Effector memory CD8-positive, alpha-beta T cell (primary cell): Measurements from ENCODE around the gene HAUS3.

Source experiments
- ATAC-seq: fragments of 150-1000 bp; cut with Tn5 transposase; replicated peaks from 2 replicates; pipeline ENCODE4 v1.10.0; 2021; ENCODE audit warnings: mild to moderate bottlenecking, moderate library complexity
- DNase-seq, 3 experiments: peaks; one replicate each; pipeline ENCODE4 v3.0.0; 2021
- H3K27ac Mint-ChIP-seq, 2 donors: one replicate each; pipeline ENCODE4 v1.8.0; 2022; ENCODE audit warnings: mild to moderate bottlenecking in 2 of 2, mixed read lengths in 2 of 2, moderate library complexity in 2 of 2
- H3K27me3 Mint-ChIP-seq, 2 donors: one replicate each; pipeline ENCODE4 v1.8.0; 2022; ENCODE audit warnings: mixed read lengths in 2 of 2
- H3K36me3 Mint-ChIP-seq: one replicate; pipeline ENCODE4 v1.8.0; 2022; ENCODE audit warnings: mild to moderate bottlenecking, moderate library complexity, mixed read lengths; ENCODE audit not compliant: insufficient read depth
- H3K4me1 Mint-ChIP-seq, 2 donors: one replicate each; pipeline ENCODE4 v1.8.0; 2022; ENCODE audit warnings: low read depth in 2 of 2, mixed read lengths in 2 of 2
- H3K4me3 Mint-ChIP-seq, 2 donors: one replicate each; pipeline ENCODE4 v1.8.0; 2022; ENCODE audit warnings: mild to moderate bottlenecking in 2 of 2, mixed read lengths in 2 of 2, moderate library complexity in 2 of 2
- H3K9me3 Mint-ChIP-seq, 2 donors: one replicate each; pipeline ENCODE4 v1.8.0; 2022; ENCODE audit warnings: mixed read lengths in 2 of 2

HAUS3 gene

GRCh38 chr4:2248821-2249261 is 6.9 kb upstream of the HAUS3 start:
- DNase-seq (peak in 1 of 3 experiments; percentile 2), ATAC-seq (no peak)
- H3K9me3 Mint-ChIP-seq, result no peaks in the 10 kb centered on the region
- peaks cover 84% of the 10 kb centered on the region for H3K36me3 Mint-ChIP-seq
- H3K4me1 Mint-ChIP-seq, result peaks cover 2 to 8% of the 10 kb centered on the region in 2 donors
- peak overlapping the region; percentile 22 to 59 for H3K27ac Mint-ChIP-seq
- no peaks in the 10 kb centered on the region for H3K27me3 Mint-ChIP-seq
- H3K4me3 Mint-ChIP-seq, result no peak overlapping the region

- ATAC-seq (peak; percentile 2), DNase-seq (peak in 1 of 3 experiments; percentile 5)
- H3K36me3 Mint-ChIP-seq, result peaks cover 78% of the 10 kb centered on the region
- H3K27me3 Mint-ChIP-seq, result no peaks in the 10 kb centered on the region
- peak overlapping the region; percentile 22 to 59 for H3K27ac Mint-ChIP-seq
- peak overlapping the region in 1 of 2 donors; percentile 11 for H3K4me3 Mint-ChIP-seq
- H3K9me3 Mint-ChIP-seq, result no peaks in the 10 kb centered on the region
- peaks cover 8 to 13% of the 10 kb centered on the region in 2 donors for H3K4me1 Mint-ChIP-seq
These were observed 6.3 kb upstream of the HAUS3 start for GRCh38 chr4:2248044-2248780.

GRCh38 chr4:2247128-2248043 is 5.5 kb upstream of the HAUS3 start:
- Mint-ChIP-seq H3K27me3 (no peaks in the 10 kb centered on the region), H3K9me3 (no peaks in the 10 kb centered on the region), H3K36me3 (peaks cover 72% of the 10 kb centered on the region), H3K4me3 (peak overlapping the region in 1 of 2 donors; percentile 11), H3K27ac (peak overlapping the region in 1 of 2 donors; percentile 59), H3K4me1 (peaks cover 11 to 14% of the 10 kb centered on the region in 2 donors)
- DNase-seq (peak in 1 of 3 experiments; percentile 1), ATAC-seq (no peak)

- ATAC-seq (no peak), DNase-seq (no peak)
- Mint-ChIP-seq H3K4me1 (peaks cover 14 to 17% of the 10 kb centered on the region in 2 donors), H3K27me3 (no peaks in the 10 kb centered on the region), H3K9me3 (no peaks in the 10 kb centered on the region), H3K27ac (peak overlapping the region; percentile 59 to 67), H3K4me3 (no peak overlapping the region), H3K36me3 (peaks cover 72% of the 10 kb centered on the region)
These were observed 4.6 kb upstream of the HAUS3 start for GRCh38 chr4:2246384-2247127.

- Mint-ChIP-seq H3K4me1 (peaks cover 19 to 20% of the 10 kb centered on the region in 2 donors), H3K27ac (peak overlapping the region; percentile 59 to 71)
These were observed 3.9 kb upstream of the HAUS3 start for GRCh38 chr4:2245787-2246275.

GRCh38 chr4:2245057-2245786 is 3.3 kb upstream of the HAUS3 start:
- DNase-seq (no peak), ATAC-seq (no peak)
- H3K4me3 Mint-ChIP-seq, result no peak overlapping the region
- peak overlapping the region; percentile 59 to 71 for H3K27ac Mint-ChIP-seq
- peaks cover 25 to 26% of the 10 kb centered on the region in 2 donors for H3K4me1 Mint-ChIP-seq
- H3K36me3 Mint-ChIP-seq, result peaks cover 72% of the 10 kb centered on the region
- no peaks in the 10 kb centered on the region for H3K9me3 Mint-ChIP-seq
- H3K27me3 Mint-ChIP-seq, result no peaks in the 10 kb centered on the region

More at GRCh38 chr4:2245787-2246275, 3.9 kb upstream of the HAUS3 start:
- no peaks in the 10 kb centered on the region for H3K27me3 Mint-ChIP-seq
- H3K4me3 Mint-ChIP-seq, result no peak overlapping the region
- no peaks in the 10 kb centered on the region for H3K9me3 Mint-ChIP-seq
- DNase-seq (no peak), ATAC-seq (no peak)
- H3K36me3 Mint-ChIP-seq, result peaks cover 72% of the 10 kb centered on the region

- Mint-ChIP-seq H3K27ac (peak overlapping the region; percentile 59 to 71), H3K9me3 (no peaks in the 10 kb centered on the region), H3K36me3 (peaks cover 63% of the 10 kb centered on the region), H3K4me3 (no peak overlapping the region), H3K27me3 (no peaks in the 10 kb centered on the region), H3K4me1 (peaks cover 32 to 36% of the 10 kb centered on the region in 2 donors)
- ATAC-seq (no peak), DNase-seq (no peak)
These were observed 1.9 kb upstream of the HAUS3 start for GRCh38 chr4:2243681-2244380.

- Mint-ChIP-seq H3K36me3 (peaks cover 53% of the 10 kb centered on the region), H3K4me3 (peak overlapping the region; percentile 89 to 93), H3K27me3 (no peaks in the 10 kb centered on the region), H3K9me3 (no peaks in the 10 kb centered on the region), H3K4me1 (peaks cover 40 to 54% of the 10 kb centered on the region in 2 donors), H3K27ac (peak overlapping the region; percentile 95 to 97)
- ATAC-seq (peak; percentile 16), DNase-seq (no peak)
These were observed 918 bp downstream of the HAUS3 start for GRCh38 chr4:2241003-2241402.

- ATAC-seq (no peak), DNase-seq (no peak)
- Mint-ChIP-seq H3K9me3 (no peaks in the 10 kb centered on the region), H3K27me3 (no peaks in the 10 kb centered on the region), H3K36me3 (peaks cover 70% of the 10 kb centered on the region), H3K4me3 (peak overlapping the region; percentile 12 to 51), H3K4me1 (peaks cover 32 to 63% of the 10 kb centered on the region in 2 donors), H3K27ac (peak overlapping the region; percentile 53 to 77)
These were observed 4.8 kb downstream of the HAUS3 start for GRCh38 chr4:2236944-2237666.

- no peaks in the 10 kb centered on the region for H3K9me3 Mint-ChIP-seq
- no peak for ATAC-seq
- H3K27ac Mint-ChIP-seq, result no peak overlapping the region
- peaks cover 6 to 28% of the 10 kb centered on the region in 2 donors for H3K4me1 Mint-ChIP-seq
- H3K36me3 Mint-ChIP-seq, result peaks cover 59% of the 10 kb centered on the region
- H3K27me3 Mint-ChIP-seq, result no peaks in the 10 kb centered on the region
- H3K4me3 Mint-ChIP-seq, result no peak overlapping the region
- no peak for DNase-seq
These were observed 10.8 kb downstream of the HAUS3 start for GRCh38 chr4:2231082-2231481.

GRCh38 chr4:2226261-2226660 is 15.7 kb downstream of the HAUS3 start:
- peak overlapping the region in 1 of 2 donors; percentile 3 for H3K27ac Mint-ChIP-seq
- H3K27me3 Mint-ChIP-seq, result no peaks in the 10 kb centered on the region
- DNase-seq (no peak), ATAC-seq (no peak)
- H3K4me3 Mint-ChIP-seq, result no peak overlapping the region
- peaks cover 0 to 5% of the 10 kb centered on the region in 2 donors for H3K4me1 Mint-ChIP-seq
- H3K9me3 Mint-ChIP-seq, result no peaks in the 10 kb centered on the region
- peaks cover 29% of the 10 kb centered on the region for H3K36me3 Mint-ChIP-seq
